GM21381 (cell line): ENCODE results near the gene TUFT1.
"Not testable (repeated sequence)": the region's sequence is repeated elsewhere in the genome, so short reads cannot be mapped to it uniquely, and the experiment has no call there.

ENCODE experiments used
- ATAC-seq: cut with Tn5 transposase; IDR thresholded peaks from one replicate; pipeline ENCODE4 v1.9.1; 2021; ENCODE audit warnings: mild to moderate bottlenecking, moderate library complexity; ENCODE audit not compliant: unreplicated experiment

TUFT1 gene

GRCh38 chr1:151611832-151612500 is 71.9 kb downstream of the TUFT1 start, which contains the start of gene SNX27:
Gene SNX27, plus strand, starts transcription at chr1:151612050. Its CDS starts 152 bp downstream, at chr1:151612202.
- peak; percentile 96 for ATAC-seq

- peak; percentile 10 for ATAC-seq
These were observed 72.6 kb downstream of the TUFT1 start for GRCh38 chr1:151612501-151613281.

- ATAC-seq: no peak
These were observed 73.2 kb downstream of the TUFT1 start for GRCh38 chr1:151613282-151613780.

- no peak for ATAC-seq
These were observed 75.8 kb downstream of the TUFT1 start for GRCh38 chr1:151615711-151616504.

- no peak for ATAC-seq
These were observed 76.4 kb downstream of the TUFT1 start for GRCh38 chr1:151616505-151616849.

- no peak for ATAC-seq
These were observed 77.9 kb downstream of the TUFT1 start for GRCh38 chr1:151618003-151618402.

GRCh38 chr1:151618470-151618869 is 78.4 kb downstream of the TUFT1 start:
- ATAC-seq: no peak

GRCh38 chr1:151618996-151619395 is 78.9 kb downstream of the TUFT1 start:
- not testable (repeated sequence) for ATAC-seq

GRCh38 chr1:151619489-151620093 is 79.5 kb downstream of the TUFT1 start:
- no peak for ATAC-seq

GRCh38 chr1:151620286-151620685 is 80.2 kb downstream of the TUFT1 start:
- no peak for ATAC-seq

- ATAC-seq: no peak
These were observed 81.2 kb downstream of the TUFT1 start for GRCh38 chr1:151621351-151621750.

- ATAC-seq: no peak
These were observed 84.7 kb downstream of the TUFT1 start for GRCh38 chr1:151624783-151625182.

GRCh38 chr1:151626740-151627334 is 86.7 kb downstream of the TUFT1 start:
- no peak for ATAC-seq

GRCh38 chr1:151629278-151629677 is 89.2 kb downstream of the TUFT1 start:
- no peak for ATAC-seq
